Measurements from ENCODE around the gene HECW1. TPM values are rescaled to one million over a fixed set of nuclear protein-coding genes. Genes with fewer than 3 reads are reported as not detected.

HECW1 gene
- total and polyA plus RNA-seq, 11 donors = 0.23 TPM; not detected in 10

DNA sequence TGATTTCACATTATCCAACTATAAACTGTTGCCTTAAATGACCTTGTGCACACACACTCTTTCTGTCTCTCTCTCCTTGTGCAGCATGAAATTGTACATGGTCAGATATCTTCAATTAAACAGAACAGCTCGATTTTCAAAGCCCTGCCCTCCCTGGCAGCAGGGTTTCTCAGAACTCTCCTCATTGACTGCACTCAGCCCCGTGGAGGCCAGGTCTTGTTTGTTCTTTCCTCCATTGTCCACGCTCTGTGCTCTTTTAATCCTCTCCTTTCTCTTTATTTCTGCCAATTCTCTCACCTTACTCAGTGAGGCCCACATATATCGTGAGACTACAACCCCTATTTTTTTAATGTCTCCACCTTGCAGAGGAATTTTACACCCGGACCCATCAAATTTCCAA is 294.5 kb downstream of the HECW1 start:
- no peaks in the 10 kb centered on the region for H3K9me3 ChIP-seq
- intact Hi-C loops (cut with DNase I) = no loop called here
- H3K27ac ChIP-seq = no peak overlapping the region
- no peaks in the 10 kb centered on the region for H3K36me3 ChIP-seq
- H3K4me3 ChIP-seq = no peak overlapping the region
- WGBS, 4 donors = 70 to 73% (median 72%) methylated on average over 5 of the region's 5 CpGs
- H3K27me3 ChIP-seq = peaks cover 0 to 2% (median 0%) of the 10 kb centered on the region in 9 donors
- no peak for TF ChIP-seq POLR2A (IDR thresholded peaks at IDR 0.05)
- TF ChIP-seq, protein P1, sequence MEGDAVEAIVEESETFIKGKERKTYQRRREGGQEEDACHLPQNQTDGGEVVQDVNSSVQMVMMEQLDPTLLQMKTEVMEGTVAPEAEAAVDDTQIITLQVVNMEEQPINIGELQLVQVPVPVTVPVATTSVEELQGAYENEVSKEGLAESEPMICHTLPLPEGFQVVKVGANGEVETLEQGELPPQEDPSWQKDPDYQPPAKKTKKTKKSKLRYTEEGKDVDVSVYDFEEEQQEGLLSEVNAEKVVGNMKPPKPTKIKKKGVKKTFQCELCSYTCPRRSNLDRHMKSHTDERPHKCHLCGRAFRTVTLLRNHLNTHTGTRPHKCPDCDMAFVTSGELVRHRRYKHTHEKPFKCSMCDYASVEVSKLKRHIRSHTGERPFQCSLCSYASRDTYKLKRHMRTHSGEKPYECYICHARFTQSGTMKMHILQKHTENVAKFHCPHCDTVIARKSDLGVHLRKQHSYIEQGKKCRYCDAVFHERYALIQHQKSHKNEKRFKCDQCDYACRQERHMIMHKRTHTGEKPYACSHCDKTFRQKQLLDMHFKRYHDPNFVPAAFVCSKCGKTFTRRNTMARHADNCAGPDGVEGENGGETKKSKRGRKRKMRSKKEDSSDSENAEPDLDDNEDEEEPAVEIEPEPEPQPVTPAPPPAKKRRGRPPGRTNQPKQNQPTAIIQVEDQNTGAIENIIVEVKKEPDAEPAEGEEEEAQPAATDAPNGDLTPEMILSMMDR (IDR thresholded peaks at IDR 0.05) = no peak
- ATAC-seq = no peak
- H3K4me1 ChIP-seq = no peaks in the 10 kb centered on the region
- DNase-seq = no peak

DNA sequence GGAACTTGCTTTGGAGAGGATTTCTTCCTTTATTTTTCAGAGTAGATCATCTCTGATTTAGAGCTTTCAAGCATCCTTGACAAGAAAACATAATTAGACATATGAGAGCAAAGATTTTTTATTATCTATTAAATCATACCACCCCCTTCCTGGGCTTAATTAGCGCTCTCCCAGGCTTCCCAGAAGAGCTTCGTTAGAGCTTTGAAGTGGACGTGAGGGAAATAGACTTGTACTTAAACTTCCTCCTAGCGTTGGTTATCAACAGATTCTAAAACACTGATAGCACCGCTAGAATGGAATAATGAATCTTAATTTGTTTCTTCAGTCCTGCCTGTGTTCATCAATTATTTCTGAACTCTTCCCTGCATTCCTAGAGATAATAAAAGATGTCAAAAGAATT is 296.5 kb downstream of the HECW1 start:
- Histone ChIP-seq H3K27ac (no peak overlapping the region), H3K36me3 (no peaks in the 10 kb centered on the region), H3K9me3 (no peaks in the 10 kb centered on the region), H3K27me3 (no peaks in the 10 kb centered on the region), H3K4me1 (no peaks in the 10 kb centered on the region), H3K4me3 (no peak overlapping the region)
- TF ChIP-seq POLR2A (IDR thresholded peaks at IDR 0.05) = no peak
- ATAC-seq (no peak), DNase-seq (no peak)
- intact Hi-C loops (cut with DNase I) = no loop called here
- 44 to 53% (median 51%) methylated on average over 5 of the region's 5 CpGs for WGBS, 4 donors

DNA sequence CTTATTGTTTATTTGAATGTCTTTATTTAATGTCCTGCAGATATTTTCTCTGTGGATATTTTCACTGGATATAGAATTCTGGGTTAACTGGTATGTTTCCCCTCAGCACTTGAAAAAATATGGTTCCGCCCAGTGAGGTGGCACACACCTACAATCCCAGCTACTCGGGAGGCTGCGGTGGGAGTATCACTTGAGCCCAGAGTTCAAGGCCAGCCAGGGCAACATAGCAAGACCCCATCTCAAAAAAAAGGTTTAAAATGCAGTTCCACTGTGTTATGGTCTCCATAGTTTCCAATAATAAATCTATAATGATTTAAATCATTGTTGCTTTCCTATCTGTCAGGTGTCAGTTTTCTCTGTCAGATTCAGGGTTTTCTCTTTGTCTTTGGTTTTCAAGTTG is 305.0 kb downstream of the HECW1 start:
- no peak overlapping the region for H3K27ac ChIP-seq
- 91 to 98% (median 93%) methylated on average over 3 of the region's 3 CpGs for WGBS, 4 donors
- intact Hi-C loops (cut with DNase I) = no loop called here
- ATAC-seq (no peak), DNase-seq (no peak)
- H3K4me1 ChIP-seq = no peaks in the 10 kb centered on the region
- no peaks in the 10 kb centered on the region for H3K36me3 ChIP-seq
- H3K9me3 ChIP-seq = no peaks in the 10 kb centered on the region
- H3K27me3 ChIP-seq = peaks cover 0 to 6% (median 0%) of the 10 kb centered on the region in 9 donors
- no peak overlapping the region for H3K4me3 ChIP-seq
- TF ChIP-seq, protein P1 (IDR thresholded peaks at IDR 0.05) = no peak
- no peak for TF ChIP-seq POLR2A (IDR thresholded peaks at IDR 0.05)

DNA sequence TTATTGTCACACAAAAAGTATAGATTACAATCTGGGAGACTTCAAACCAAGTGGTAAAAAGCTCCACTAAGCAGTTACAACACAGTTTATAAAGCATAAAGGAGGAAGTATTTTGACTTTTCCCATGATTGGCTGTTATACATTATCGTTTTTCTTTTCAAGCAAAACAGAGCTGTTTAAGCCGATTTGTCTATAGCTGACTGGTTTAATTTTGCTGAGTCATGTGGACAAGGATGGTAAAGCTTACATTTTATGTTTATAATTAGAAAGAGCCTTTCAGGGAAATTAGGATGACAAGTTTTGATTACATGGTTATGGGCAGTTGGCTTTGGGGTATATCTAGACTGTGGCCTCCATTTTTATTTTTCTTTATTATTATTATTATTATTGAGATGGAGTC is 318.0 kb downstream of the HECW1 start:
- Histone ChIP-seq H3K27me3 (no peaks in the 10 kb centered on the region), H3K4me3 (no peak overlapping the region), H3K27ac (no peak overlapping the region), H3K36me3 (no peaks in the 10 kb centered on the region), H3K9me3 (peaks cover 0 to 6% (median 0%) of the 10 kb centered on the region in 12 donors), H3K4me1 (no peaks in the 10 kb centered on the region)
- DNase-seq = no peak
- ATAC-seq = no peak
- intact Hi-C loops (cut with DNase I) = no loop called here
- TF ChIP-seq POLR2A (IDR thresholded peaks at IDR 0.05) = no peak
- TF ChIP-seq, protein P1 (IDR thresholded peaks at IDR 0.05) = no peak
- WGBS, 4 donors = 59 to 82% (median 72%) methylated on average over 2 of the region's 2 CpGs

DNA sequence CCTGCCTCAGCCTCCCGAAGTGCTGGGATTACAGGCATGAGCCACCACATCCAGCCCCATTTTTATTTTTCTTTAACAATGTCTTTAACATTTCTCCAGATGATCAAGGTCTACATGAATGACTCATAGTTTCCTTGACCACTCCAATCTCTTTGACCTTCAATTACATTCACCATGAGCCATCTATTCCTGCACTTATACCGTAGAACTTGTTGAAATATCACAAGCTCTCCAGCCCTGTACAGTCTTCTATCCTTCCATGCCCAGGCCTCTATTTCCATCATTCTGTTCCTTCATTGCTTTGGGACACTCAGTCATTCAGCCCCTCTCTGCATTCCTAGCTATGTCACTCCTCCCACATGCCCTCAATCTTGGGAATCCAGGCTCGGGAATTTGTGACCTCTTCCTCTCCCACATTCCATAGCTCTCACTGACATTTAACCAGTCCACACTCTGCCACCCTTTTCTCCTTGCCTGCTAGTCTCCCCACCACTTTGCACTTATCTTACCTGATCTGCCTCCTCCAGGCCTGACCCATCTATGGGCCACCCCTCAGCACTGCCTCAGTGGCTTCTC is 318.7 kb downstream of the HECW1 start:
- no peak overlapping the region for H3K27ac ChIP-seq
- intact Hi-C loops (cut with DNase I) = no loop called here
- no peaks in the 10 kb centered on the region for H3K27me3 ChIP-seq
- TF ChIP-seq, protein P1 (IDR thresholded peaks at IDR 0.05) = no peak
- TF ChIP-seq POLR2A (IDR thresholded peaks at IDR 0.05) = no peak
- WGBS, 4 donors = 61 to 63% (median 62%) methylated on average over 3 of the region's 3 CpGs
- no peak for ATAC-seq
- H3K9me3 ChIP-seq = peaks cover 0 to 6% (median 0%) of the 10 kb centered on the region in 12 donors
- H3K4me1 ChIP-seq = no peaks in the 10 kb centered on the region
- no peak overlapping the region for H3K4me3 ChIP-seq
- no peaks in the 10 kb centered on the region for H3K36me3 ChIP-seq
- DNase-seq = no peak

Data from heart left ventricle (tissue), 16 donors.